Peyer's patch (tissue), 4 donors: ENCODE measurements around the gene CTNNBL1.

Experiments used
- CTCF ChIP-seq, 6 experiments: fragments of 450-650 bp in 4 of 6; fragments of 200-600 bp in 2 of 6; sonication (generic) in 1 of 6; IDR thresholded peaks; one replicate each; pipeline ENCODE4 v1.5.1; 2017 to 2019; ENCODE audit warnings: antibody characterized with exemption in 6 of 6, mild to moderate bottlenecking in 3 of 6, moderate library complexity in 1 of 6
- POLR2A ChIP-seq, 2 donors: fragments of 450-650 bp; IDR thresholded peaks; one replicate each; pipeline ENCODE4 v1.5.1; 2017; ENCODE audit warnings: antibody characterized with exemption in 2 of 2, mild to moderate bottlenecking in 2 of 2, moderate library complexity in 2 of 2

GRCh38 chr20:37846573-37846972 is 152.7 kb downstream of the CTNNBL1 start:
- TF ChIP-seq CTCF (IDR thresholded peaks at IDR 0.05) (no peak), POLR2A (IDR thresholded peaks at IDR 0.05) (no peak)
